Choroid plexus epithelial cell (primary cell): ENCODE results near the gene SRGAP3.

Experiments used
- DNase-seq: peaks from one replicate; pipeline ENCODE4 v3.0.0-alpha.2; 2010; ENCODE audit warnings: low read depth
- H3K4me3 ChIP-seq: 2 replicates; pipeline ENCODE4 v1.5.1; 2011; ENCODE audit warnings: low read depth, mild to moderate bottlenecking, control low read depth, low read length, moderate library complexity
- TF ChIP-seq, protein P1 (sequence below): conservative IDR thresholded peaks from 2 replicates; pipeline ENCODE4 v1.5.1; 2011; ENCODE audit warnings: low read depth, mild to moderate bottlenecking, control low read depth, inconsistent platforms, low read length, moderate library complexity

Gene SRGAP3

DNA sequence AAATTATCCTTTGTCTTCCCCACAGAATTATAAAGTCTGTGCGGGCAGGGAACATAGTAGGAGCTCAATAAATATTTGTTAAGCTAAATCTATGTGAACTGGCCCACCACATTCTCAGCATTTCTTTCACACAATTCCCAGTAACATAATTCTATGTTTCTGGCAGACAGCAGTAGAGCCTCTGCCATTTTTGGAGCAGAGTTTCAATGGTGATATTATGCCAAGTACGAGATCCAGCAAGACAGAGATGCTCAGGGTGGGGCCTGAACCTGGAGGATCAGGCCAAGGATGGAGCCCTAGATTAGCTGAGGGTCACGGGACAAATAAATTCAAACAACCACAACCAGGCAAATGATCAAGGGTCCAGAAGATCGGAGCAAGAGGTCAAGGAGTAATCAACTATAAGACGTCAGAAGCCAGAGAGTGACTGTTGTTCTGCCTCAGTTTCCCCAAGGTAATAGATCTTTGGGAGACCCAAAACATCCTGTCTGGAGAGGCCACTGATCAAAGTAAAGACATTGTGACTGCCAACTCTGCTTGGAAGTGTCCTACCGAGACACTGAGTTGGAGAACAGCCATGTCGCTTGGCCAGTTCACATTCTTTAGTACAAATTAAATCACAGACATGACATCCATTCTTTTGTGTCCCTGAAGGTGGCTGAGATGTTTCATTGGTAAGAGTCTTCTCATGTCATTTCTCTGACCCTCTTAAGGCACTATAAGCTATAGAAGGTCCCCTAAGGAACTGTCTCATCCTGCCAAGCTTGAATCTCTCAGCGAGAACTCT is 15.4 kb downstream of the SRGAP3 start:
- TF ChIP-seq, protein P1, sequence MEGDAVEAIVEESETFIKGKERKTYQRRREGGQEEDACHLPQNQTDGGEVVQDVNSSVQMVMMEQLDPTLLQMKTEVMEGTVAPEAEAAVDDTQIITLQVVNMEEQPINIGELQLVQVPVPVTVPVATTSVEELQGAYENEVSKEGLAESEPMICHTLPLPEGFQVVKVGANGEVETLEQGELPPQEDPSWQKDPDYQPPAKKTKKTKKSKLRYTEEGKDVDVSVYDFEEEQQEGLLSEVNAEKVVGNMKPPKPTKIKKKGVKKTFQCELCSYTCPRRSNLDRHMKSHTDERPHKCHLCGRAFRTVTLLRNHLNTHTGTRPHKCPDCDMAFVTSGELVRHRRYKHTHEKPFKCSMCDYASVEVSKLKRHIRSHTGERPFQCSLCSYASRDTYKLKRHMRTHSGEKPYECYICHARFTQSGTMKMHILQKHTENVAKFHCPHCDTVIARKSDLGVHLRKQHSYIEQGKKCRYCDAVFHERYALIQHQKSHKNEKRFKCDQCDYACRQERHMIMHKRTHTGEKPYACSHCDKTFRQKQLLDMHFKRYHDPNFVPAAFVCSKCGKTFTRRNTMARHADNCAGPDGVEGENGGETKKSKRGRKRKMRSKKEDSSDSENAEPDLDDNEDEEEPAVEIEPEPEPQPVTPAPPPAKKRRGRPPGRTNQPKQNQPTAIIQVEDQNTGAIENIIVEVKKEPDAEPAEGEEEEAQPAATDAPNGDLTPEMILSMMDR, result no peak
- no peak overlapping the region for H3K4me3 ChIP-seq
- DNase-seq, result no peak

DNA sequence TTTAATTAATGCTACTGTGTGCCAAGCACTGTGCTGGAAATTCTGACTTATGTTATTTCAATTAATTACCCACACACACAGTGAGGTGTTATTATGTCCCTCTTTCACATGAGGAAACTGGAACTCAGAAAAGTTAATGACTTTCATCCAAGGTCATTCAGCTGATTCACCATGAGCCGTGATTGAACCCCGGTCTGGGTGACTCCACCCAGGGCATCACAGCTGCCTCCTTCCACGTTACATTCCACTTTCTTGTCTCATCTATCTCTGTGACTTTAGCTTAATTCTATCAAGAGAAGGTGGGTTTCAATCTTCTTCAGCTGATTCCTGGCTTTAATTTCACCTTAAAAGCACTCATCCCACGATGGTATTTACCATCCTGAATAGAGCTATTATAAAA is 16.3 kb downstream of the SRGAP3 start:
- TF ChIP-seq, protein P1, result no peak
- DNase-seq, result no peak
- no peak overlapping the region for H3K4me3 ChIP-seq

DNA sequence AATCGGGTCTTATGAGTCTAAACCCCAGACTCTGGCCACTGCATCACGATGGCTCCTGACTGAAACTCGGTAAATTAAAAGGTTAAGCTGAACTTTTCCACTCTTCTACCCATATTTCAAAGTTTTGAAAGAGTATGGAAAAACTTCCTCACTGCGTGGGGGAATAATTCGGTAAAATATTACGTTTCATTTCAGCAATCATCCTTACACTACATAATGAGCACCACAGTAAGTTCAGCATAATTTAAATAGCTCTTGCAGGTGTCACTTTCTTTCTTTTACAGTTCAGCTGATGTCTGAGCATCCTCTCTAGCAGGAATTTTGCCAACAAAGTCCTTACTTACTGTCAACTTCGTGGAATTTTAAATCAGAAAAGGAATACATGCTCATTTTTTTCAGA is 17.5 kb downstream of the SRGAP3 start:
- TF ChIP-seq, protein P1, result no peak
- no peak overlapping the region for H3K4me3 ChIP-seq
- DNase-seq, result no peak

DNA sequence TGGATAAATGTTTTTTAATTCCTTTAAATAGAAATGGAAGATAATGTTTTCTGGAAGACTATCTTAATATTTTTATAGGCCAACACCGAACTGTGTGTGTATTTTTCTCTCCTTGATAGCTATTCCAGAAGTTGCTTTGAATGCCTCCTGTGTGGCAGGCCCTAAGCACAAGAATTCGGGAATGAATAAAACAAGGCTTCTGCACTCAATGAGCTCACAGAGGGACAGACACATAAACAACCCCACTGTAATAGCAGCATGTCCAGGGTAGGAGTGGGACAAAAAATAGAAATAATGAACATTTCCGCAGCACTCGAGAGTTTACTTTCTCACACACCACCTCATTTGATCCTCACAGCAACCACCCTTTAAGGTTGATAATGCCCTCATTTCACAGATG is 18.0 kb downstream of the SRGAP3 start:
- no peak overlapping the region for H3K4me3 ChIP-seq
- no peak for DNase-seq
- TF ChIP-seq, protein P1, result no peak

DNA sequence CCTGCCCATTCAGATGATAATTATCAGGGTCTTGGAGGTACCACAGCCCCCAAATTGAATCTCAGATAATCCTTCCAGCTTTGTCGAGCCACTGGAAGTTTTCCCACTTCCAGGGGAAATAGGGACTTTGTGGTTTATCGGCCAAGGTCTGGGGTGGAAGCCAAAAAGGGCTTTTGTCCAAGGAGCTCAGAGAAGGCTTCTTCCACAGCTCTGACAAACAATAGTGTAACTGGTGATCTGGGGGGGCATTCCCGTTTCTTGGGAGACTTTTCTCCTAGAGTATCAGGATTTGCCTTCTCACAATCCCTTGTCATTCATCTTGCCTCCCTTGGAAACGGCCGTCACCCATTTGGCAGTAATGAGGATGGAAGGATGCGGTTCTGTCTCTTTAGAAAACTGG is 18.4 kb downstream of the SRGAP3 start:
- DNase-seq, result no peak
- no peak overlapping the region for H3K4me3 ChIP-seq
- TF ChIP-seq, protein P1, result no peak

DNA sequence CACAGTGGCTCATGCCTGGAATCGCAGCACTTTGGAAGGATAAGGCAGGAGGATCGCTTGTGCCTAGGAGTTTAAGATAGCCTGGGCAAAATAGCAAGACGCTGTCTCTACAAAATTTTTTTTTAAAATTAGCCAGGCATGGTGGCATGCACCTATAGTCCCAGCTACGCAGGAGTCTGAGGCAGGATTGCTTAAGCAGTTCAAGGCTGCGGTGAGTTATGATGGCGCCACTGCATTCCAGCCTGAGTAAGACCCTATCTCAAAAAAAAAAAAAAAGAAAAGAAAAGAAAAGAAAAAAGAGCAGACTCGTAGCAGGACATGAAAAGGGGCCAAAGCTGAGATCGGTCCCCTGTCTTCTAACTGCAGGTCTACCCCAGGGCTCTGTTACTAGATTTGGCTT is 18.9 kb downstream of the SRGAP3 start:
- TF ChIP-seq, protein P1, result no peak
- no peak for DNase-seq
- no peak overlapping the region for H3K4me3 ChIP-seq

DNA sequence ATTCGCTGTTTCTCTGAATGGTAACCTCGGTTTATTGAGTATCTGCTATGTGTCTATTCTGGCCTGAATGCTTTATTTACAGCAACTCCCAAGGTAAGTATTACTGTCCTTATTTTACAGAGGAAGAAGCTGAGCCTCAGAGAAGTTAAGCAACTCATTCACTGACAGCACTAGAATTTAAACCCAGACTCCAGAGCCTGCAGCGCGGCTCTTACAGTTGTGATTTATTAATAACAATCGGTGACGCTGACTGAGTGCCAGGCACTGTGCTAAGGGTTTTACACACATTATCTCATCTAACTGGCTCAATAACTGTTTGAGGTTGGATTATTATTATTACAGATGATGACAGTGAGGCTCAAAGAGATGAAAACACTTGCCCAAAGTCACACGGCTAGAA is 19.6 kb downstream of the SRGAP3 start:
- TF ChIP-seq, protein P1, result no peak
- no peak overlapping the region for H3K4me3 ChIP-seq

More for the DNA sequence above, 19.6 kb downstream of the SRGAP3 start:
- no peak for DNase-seq
